OCI-LY1 (cell line): ENCODE data around the gene SLC12A8.

ENCODE experiments used
- H2AFZ ChIP-seq: fragments of 200-600 bp; sonication (generic), shearing (Covaris generic); 2 replicates; pipeline ENCODE4 v1.6.0; 2014; ENCODE audit warnings: antibody characterized with exemption, mild to moderate bottlenecking, low read length
- H3F3A ChIP-seq: fragments of 200-600 bp; sonication (generic), shearing (Covaris generic); 2 replicates; pipeline ENCODE4 v1.6.0; 2014; ENCODE audit warnings: mild to moderate bottlenecking, antibody characterized with exemption, low read length, moderate library complexity; ENCODE audit not compliant: insufficient read depth
- H3K27ac ChIP-seq: fragments of 200-600 bp; sonication (generic); 2 replicates; pipeline ENCODE4 v1.5.1; 2014; ENCODE audit warnings: low read length, mixed run types, mild to moderate bottlenecking, low read depth; ENCODE audit not compliant: poor library complexity, severe bottlenecking
- H3K27me3 ChIP-seq: fragments of 200-600 bp; sonication (generic); 2 replicates; pipeline ENCODE4 v1.6.0; 2014; ENCODE audit warnings: antibody characterized with exemption, mild to moderate bottlenecking, low read length, moderate library complexity; ENCODE audit not compliant: insufficient read depth
- H3K36me3 ChIP-seq: fragments of 200-600 bp; sonication (generic); 2 replicates; pipeline ENCODE4 v1.6.1; 2014; ENCODE audit warnings: mild to moderate bottlenecking, antibody characterized with exemption, low read length, moderate library complexity, mixed read lengths; ENCODE audit not compliant: insufficient read depth
- H3K4me1 ChIP-seq: fragments of 200-600 bp; sonication (generic); 2 replicates; pipeline ENCODE4 v1.5.1; 2014; ENCODE audit warnings: mild to moderate bottlenecking, low read length, moderate library complexity; ENCODE audit not compliant: insufficient read depth, severe bottlenecking
- H3K4me2 ChIP-seq: fragments of 200-600 bp; sonication (generic), shearing (Covaris generic); 2 replicates; pipeline ENCODE4 v1.6.1; 2014; ENCODE audit warnings: low read length
- H3K4me3 ChIP-seq: fragments of 200-600 bp; sonication (generic); 2 replicates; pipeline ENCODE4 v1.5.1; 2014; ENCODE audit warnings: low read length, low read depth, mild to moderate bottlenecking, mixed read lengths; ENCODE audit not compliant: poor library complexity, severe bottlenecking
- H3K79me2 ChIP-seq: fragments of 200-600 bp; shearing (Covaris generic); 2 replicates; pipeline ENCODE4 v1.6.1; 2016; ENCODE audit warnings: mixed run types, low read length, mixed read lengths; ENCODE audit not compliant: insufficient read depth
- H3K9ac ChIP-seq: fragments of 200-600 bp; sonication (generic), shearing (Covaris generic); 2 replicates; pipeline ENCODE4 v1.6.1; 2014; ENCODE audit warnings: mild to moderate bottlenecking, low read length, mixed read lengths
- H3K9me2 ChIP-seq: fragments of 200-600 bp; sonication (generic), shearing (Covaris generic); 2 replicates; pipeline ENCODE4 v1.6.1; 2014; ENCODE audit warnings: low read depth, mild to moderate bottlenecking, low read length, mixed read lengths
- H3K9me3 ChIP-seq: fragments of 200-600 bp; shearing (Covaris generic); 2 replicates; pipeline ENCODE4 v1.6.1; 2014; ENCODE audit warnings: low read length, mixed read lengths
- H4K20me1 ChIP-seq: fragments of 200-600 bp; sonication (generic), shearing (Covaris generic); 2 replicates; pipeline ENCODE4 v1.6.0; 2016; ENCODE audit warnings: mild to moderate bottlenecking, low read length; ENCODE audit not compliant: insufficient read depth
- EZH2 ChIP-seq: fragments of 200-600 bp; sonication (generic), shearing (Covaris generic); IDR thresholded peaks from 2 replicates; pipeline ENCODE4 v1.8.0; 2017; ENCODE audit warnings: borderline replicate concordance, mixed run types, mild to moderate bottlenecking, antibody characterized with exemption, low read length, moderate library complexity, mixed read lengths
- TF ChIP-seq, protein P1 (sequence below): fragments of 200-600 bp; sonication (generic), shearing (Covaris generic); IDR thresholded peaks from 2 replicates; pipeline ENCODE4 v1.5.1; 2017; ENCODE audit warnings: mild to moderate bottlenecking, antibody characterized with exemption, low read length, moderate library complexity, mixed read lengths

SLC12A8 gene

GRCh38 chr3:125078951-125079674 lies 133.4 kb downstream of the SLC12A8 start:
- no peak overlapping the region for H3K4me2 ChIP-seq
- H3K36me3 ChIP-seq = no peaks in the 10 kb centered on the region
- no peaks in the 10 kb centered on the region for H3K9me3 ChIP-seq
- no peak overlapping the region for H3K9ac ChIP-seq
- H3K27me3 ChIP-seq = no peaks in the 10 kb centered on the region
- no peaks in the 10 kb centered on the region for H3K79me2 ChIP-seq
- no peaks in the 10 kb centered on the region for H3K4me1 ChIP-seq
- no peaks in the 10 kb centered on the region for H4K20me1 ChIP-seq
- H3K4me3 ChIP-seq = no peak overlapping the region
- H3K27ac ChIP-seq = no peak overlapping the region
- no peaks in the 10 kb centered on the region for H3F3A ChIP-seq
- H2AFZ ChIP-seq = no peak overlapping the region
- TF ChIP-seq, protein P1, sequence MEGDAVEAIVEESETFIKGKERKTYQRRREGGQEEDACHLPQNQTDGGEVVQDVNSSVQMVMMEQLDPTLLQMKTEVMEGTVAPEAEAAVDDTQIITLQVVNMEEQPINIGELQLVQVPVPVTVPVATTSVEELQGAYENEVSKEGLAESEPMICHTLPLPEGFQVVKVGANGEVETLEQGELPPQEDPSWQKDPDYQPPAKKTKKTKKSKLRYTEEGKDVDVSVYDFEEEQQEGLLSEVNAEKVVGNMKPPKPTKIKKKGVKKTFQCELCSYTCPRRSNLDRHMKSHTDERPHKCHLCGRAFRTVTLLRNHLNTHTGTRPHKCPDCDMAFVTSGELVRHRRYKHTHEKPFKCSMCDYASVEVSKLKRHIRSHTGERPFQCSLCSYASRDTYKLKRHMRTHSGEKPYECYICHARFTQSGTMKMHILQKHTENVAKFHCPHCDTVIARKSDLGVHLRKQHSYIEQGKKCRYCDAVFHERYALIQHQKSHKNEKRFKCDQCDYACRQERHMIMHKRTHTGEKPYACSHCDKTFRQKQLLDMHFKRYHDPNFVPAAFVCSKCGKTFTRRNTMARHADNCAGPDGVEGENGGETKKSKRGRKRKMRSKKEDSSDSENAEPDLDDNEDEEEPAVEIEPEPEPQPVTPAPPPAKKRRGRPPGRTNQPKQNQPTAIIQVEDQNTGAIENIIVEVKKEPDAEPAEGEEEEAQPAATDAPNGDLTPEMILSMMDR = no peak
- TF ChIP-seq EZH2 = no peak
- H3K9me2 ChIP-seq = no peaks in the 10 kb centered on the region

GRCh38 chr3:125077864-125078263 lies 134.7 kb downstream of the SLC12A8 start:
- no peaks in the 10 kb centered on the region for H4K20me1 ChIP-seq
- no peak overlapping the region for H2AFZ ChIP-seq
- H3K4me3 ChIP-seq = no peak overlapping the region
- H3K27ac ChIP-seq = no peak overlapping the region
- H3K36me3 ChIP-seq = no peaks in the 10 kb centered on the region
- no peaks in the 10 kb centered on the region for H3F3A ChIP-seq
- H3K79me2 ChIP-seq = no peaks in the 10 kb centered on the region
- H3K9me3 ChIP-seq = no peaks in the 10 kb centered on the region
- TF ChIP-seq, protein P1 = no peak
- TF ChIP-seq EZH2 = no peak
- no peak overlapping the region for H3K9ac ChIP-seq
- no peak overlapping the region for H3K4me2 ChIP-seq
- no peaks in the 10 kb centered on the region for H3K27me3 ChIP-seq
- H3K9me2 ChIP-seq = no peaks in the 10 kb centered on the region
- no peaks in the 10 kb centered on the region for H3K4me1 ChIP-seq

GRCh38 chr3:125076464-125076863 lies 136.1 kb downstream of the SLC12A8 start:
- no peaks in the 10 kb centered on the region for H3K9me2 ChIP-seq
- no peaks in the 10 kb centered on the region for H3K79me2 ChIP-seq
- no peaks in the 10 kb centered on the region for H4K20me1 ChIP-seq
- H3K4me1 ChIP-seq = no peaks in the 10 kb centered on the region
- no peaks in the 10 kb centered on the region for H3K36me3 ChIP-seq
- no peak overlapping the region for H3K27ac ChIP-seq
- H3F3A ChIP-seq = no peaks in the 10 kb centered on the region
- H3K4me3 ChIP-seq = no peak overlapping the region
- H3K4me2 ChIP-seq = no peak overlapping the region
- no peak overlapping the region for H2AFZ ChIP-seq
- no peaks in the 10 kb centered on the region for H3K27me3 ChIP-seq
- no peaks in the 10 kb centered on the region for H3K9me3 ChIP-seq
- TF ChIP-seq, protein P1 = no peak
- no peak overlapping the region for H3K9ac ChIP-seq
